D721Med (cell line): ENCODE data around the gene SPAG16.
"Not testable (repeated sequence)": the region's sequence is repeated elsewhere in the genome, so short reads cannot be mapped to it uniquely, and the experiment has no call there.

Experiments
- DNase-seq: peaks from one replicate; pipeline ENCODE4 v3.0.0; 2011; ENCODE audit warnings: low spot score; ENCODE audit not compliant: insufficient read length
- FAIRE-seq: peaks from 2 replicates; lab custom pipeline; 2011; peaks lifted over from hg19 to GRCh38; lab: Jason Lieb, UNC
- CTCF ChIP-seq: IDR thresholded peaks from 2 replicates; pipeline ENCODE4 v1.5.1; 2012; ENCODE audit warnings: mild to moderate bottlenecking, control low read depth; ENCODE audit not compliant: insufficient read depth; ENCODE audit errors: missing control alignments

Gene SPAG16

GRCh38 chr2:213971536-213971935 lies 687.3 kb downstream of the SPAG16 start:
- no peak for DNase-seq
- FAIRE-seq: no peak
- no peak for TF ChIP-seq CTCF

GRCh38 chr2:213980883-213981282 lies 696.6 kb downstream of the SPAG16 start:
- FAIRE-seq (no peak), DNase-seq (no peak)
- no peak for TF ChIP-seq CTCF

- no peak for DNase-seq
- FAIRE-seq: peak; percentile 16
- no peak for TF ChIP-seq CTCF
Measured at GRCh38 chr2:213989207-213989606, 704.9 kb downstream of the SPAG16 start.

GRCh38 chr2:213991453-213992108 lies 707.3 kb downstream of the SPAG16 start:
- no peak for FAIRE-seq
- TF ChIP-seq CTCF: no peak
- no peak for DNase-seq

GRCh38 chr2:213995400-213996105 lies 711.3 kb downstream of the SPAG16 start:
- no peak for DNase-seq
- FAIRE-seq: no peak
- no peak for TF ChIP-seq CTCF

GRCh38 chr2:213998976-213999375 lies 714.7 kb downstream of the SPAG16 start:
- not testable (repeated sequence) for DNase-seq, FAIRE-seq

GRCh38 chr2:214004463-214004862 lies 720.2 kb downstream of the SPAG16 start:
- no peak for FAIRE-seq
- no peak for DNase-seq
- TF ChIP-seq CTCF: no peak
